K562 (cell line): ENCODE data around the gene CREB3L2. TPM values are rescaled to one million over a fixed set of nuclear protein-coding genes. Genes with fewer than 3 reads are reported as not detected.

ENCODE experiments used
- ATF2 ChIP-seq: sonication (generic); formaldehyde crosslinking; IDR thresholded peaks from 2 replicates; pipeline ENCODE4 v1.8.1; 2022; ENCODE audit warnings: missing genetic modification reagents
- CREB3L1 ChIP-seq: fragments of 450-650 bp; IDR thresholded peaks from 2 replicates; pipeline ENCODE4 v1.6.1; 2014; ENCODE audit warnings: low read depth, mild to moderate bottlenecking, moderate library complexity, borderline replicate concordance
- EGR1 ChIP-seq: fragments of 450-650 bp; conservative IDR thresholded peaks from 2 replicates; pipeline ENCODE4 v1.6.1; 2017; ENCODE audit warnings: mild to moderate bottlenecking
- ETV5 ChIP-seq: sonication (generic); formaldehyde crosslinking; IDR thresholded peaks from 2 replicates; pipeline ENCODE4 v1.4.0; 2020; ENCODE audit warnings: low read depth, mild to moderate bottlenecking, missing genetic modification reagents
- FOXJ2 ChIP-seq: fragments of 200-800 bp; sonication (Bioruptor generic); IDR thresholded peaks from 2 replicates; pipeline ENCODE4 v1.6.1; 2016; ENCODE audit warnings: missing genetic modification characterization, missing compliant biosample characterization
- FOXK1 ChIP-seq: sonication (generic); formaldehyde crosslinking; IDR thresholded peaks from 2 replicates; pipeline ENCODE4 v1.8.0; 2022; ENCODE audit warnings: missing genetic modification reagents, mild to moderate bottlenecking, borderline replicate concordance
- IRF9 ChIP-seq: fragments of 450-650 bp; IDR thresholded peaks from 2 replicates; pipeline ENCODE4 v1.6.1; 2016; ENCODE audit warnings: missing biosample characterization, missing genetic modification characterization
- L3MBTL2 ChIP-seq: fragments of 450-650 bp; IDR thresholded peaks from 2 replicates; pipeline ENCODE4 v1.6.1; 2016; ENCODE audit warnings: mild to moderate bottlenecking, moderate library complexity
- POLR2B ChIP-seq: fragments of 450-650 bp; IDR thresholded peaks from 2 replicates; pipeline ENCODE4 v1.6.1; 2018; ENCODE audit warnings: low read depth; ENCODE audit not compliant: partially characterized antibody
- SETDB1 ChIP-seq: IDR thresholded peaks from one replicate; pipeline ENCODE4 v1.6.1; 2012; ENCODE audit warnings: low read length, control low read depth, inconsistent platforms
- SP1 ChIP-seq: sonication (generic); formaldehyde crosslinking; IDR thresholded peaks from 2 replicates; pipeline ENCODE4 v1.8.1; 2022; ENCODE audit warnings: mild to moderate bottlenecking, missing genetic modification reagents
- SRSF9 ChIP-seq: fragments of 200-400 bp; formaldehyde crosslinking; IDR thresholded peaks from 2 replicates; pipeline ENCODE4 v1.6.1; 2017; ENCODE audit warnings: low read depth, low read length, borderline replicate concordance
- TRIM28 ChIP-seq: fragments of 450-650 bp; IDR thresholded peaks from 2 replicates; pipeline ENCODE4 v1.6.1; 2017
- XRCC4 ChIP-seq: IDR thresholded peaks from one replicate; pipeline ENCODE4 v1.6.1; 2011; ENCODE audit not compliant: insufficient read depth, insufficient read length; ENCODE audit errors: extremely low read depth
- YY1 ChIP-seq, 3 experiments: IDR thresholded peaks; 2 replicates each; pipeline ENCODE4 v1.6.1; 2011; ENCODE audit warnings: low read length in 2 of 3, mild to moderate bottlenecking in 2 of 3, moderate library complexity in 2 of 3, borderline replicate concordance in 1 of 3, control low read depth in 1 of 3, low read depth in 1 of 3; ENCODE audit not compliant: insufficient read depth in 3 of 3, insufficient replicate concordance in 2 of 3, control insufficient read depth in 1 of 3, insufficient read length in 1 of 3; ENCODE audit errors: extremely low read depth in 1 of 3
- ZBTB11 ChIP-seq, 3 experiments: fragments of 200-800 bp in 1 of 3; fragments of 250-450 bp in 1 of 3; fragments of 450-650 bp in 1 of 3; sonication (Bioruptor Pico) in 1 of 3; sonication (Bioruptor generic) in 1 of 3; formaldehyde crosslinking in 1 of 3; IDR thresholded peaks; 2 replicates each; pipeline versions ENCODE4 v1.6.1 to v1.8.0; 2016 to 2022; ENCODE audit warnings: mild to moderate bottlenecking in 2 of 3, missing genetic modification characterization in 2 of 3, missing compliant biosample characterization in 1 of 3, moderate library complexity in 1 of 3
- ZC3H4 ChIP-seq: sonication (generic); formaldehyde crosslinking; IDR thresholded peaks from 2 replicates; pipeline ENCODE4 v1.9.0; 2021; ENCODE audit warnings: missing genetic modification reagents, borderline replicate concordance
- ZEB2 ChIP-seq: fragments of 450-650 bp; IDR thresholded peaks from 2 replicates; pipeline ENCODE4 v1.6.1; 2016
- ZNF79 ChIP-seq: fragments of 250-450 bp; sonication (Bioruptor Pico); IDR thresholded peaks from 2 replicates; pipeline ENCODE4 v1.4.0; 2020; ENCODE audit warnings: low read depth, mild to moderate bottlenecking, moderate library complexity
- polyA plus RNA-seq, 8 experiments: library from polyadenylated mRNA; depleted of rRNA in 4 of 8; stranded (reverse) in 5 of 8; unstranded in 3 of 8; fragments of >200 nt; fragmentation: Nextera tagmentation in 2 of 8; fragmentation: Illumina TruSeq in 1 of 8; extraction: Ambion mirVana in 2 of 8; extraction: Trizol in 1 of 8; gene quantifications; 2 replicates each; pipeline versions ENCODE4 v1.2.1 to v1.2.3, GENCODE V29; 2011 to 2014; ENCODE audit warnings: inconsistent platforms in 1 of 8, missing spikeins in 1 of 8
- total RNA-seq, 7 experiments: library from RNA; depleted of rRNA in 6 of 7; stranded (reverse); fragments of >200 nt in 6 of 7; fragmentation: Illumina TruSeq in 2 of 7; extraction: Trizol in 2 of 7; gene quantifications; 2 replicates each; pipeline versions ENCODE4 v1.2.1 to v1.2.3, GENCODE V29; 2011 to 2021; ENCODE audit warnings: low replicate concordance in 1 of 7

Gene CREB3L2
- total and polyA plus RNA-seq, 9 of the 15 experiments (the other 6 are each of a cell fraction or from before 2014, with no cell fraction given) = 7.1 to 45.6 (median 15.8) TPM

- TF ChIP-seq ATF2 (CRISPR knock-in tag) (no peak), L3MBTL2 (peak; percentile 3; the same call in 1 of the 2 replicates), CREB3L1 (no peak), YY1 (IDR thresholded peaks at IDR 0.05; ENCODE audit: borderline replicate concordance in 1 of 3, control insufficient read depth in 1 of 3, extremely low read depth in 1 of 3, insufficient read depth in 3 of 3, insufficient read length in 1 of 3, insufficient replicate concordance in 2 of 3, low read depth in 1 of 3, low read length in 2 of 3) (peak in 2 of 3 experiments; percentile 61 to 85), SRSF9 (no peak), ZNF79 (CRISPR knock-in tag) (no peak), SP1 (CRISPR knock-in tag) (peak; percentile 61; the same call in 1 of the 2 replicates), ETV5 (CRISPR knock-in tag) (no peak), FOXJ2 (tag) (0 out of 2 replicates have a peak, but pooled peaks have one; percentile 14), XRCC4 (no peak), FOXK1 (CRISPR knock-in tag) (no peak), ZEB2 (peak; percentile 36; the same call in 1 of the 2 replicates), TRIM28 (no peak; the same call in 1 of the 2 replicates), POLR2B (no peak), IRF9 (peak; percentile 84), ZC3H4 (CRISPR knock-in tag) (no peak), EGR1 (no peak), SETDB1 (no peak), ZBTB11 (CRISPR knock-in tag; IDR thresholded peaks at IDR 0.05) (peak in 1 of 3 experiments; percentile 48; a peak in 1 of 6 replicates)
These were observed 9.1 kb downstream of the CREB3L2 start (continued) for GRCh38 chr7:137992550-137993394.
